NCI-H2196 (cell line): ENCODE measurements around the gene CADM1.

Source experiments
- DNase-seq: peaks from one replicate; lab custom pipeline; 2025; ENCODE audit not compliant: unreplicated experiment; lab: John Stamatoyannopoulos, UW

CADM1 gene

DNA sequence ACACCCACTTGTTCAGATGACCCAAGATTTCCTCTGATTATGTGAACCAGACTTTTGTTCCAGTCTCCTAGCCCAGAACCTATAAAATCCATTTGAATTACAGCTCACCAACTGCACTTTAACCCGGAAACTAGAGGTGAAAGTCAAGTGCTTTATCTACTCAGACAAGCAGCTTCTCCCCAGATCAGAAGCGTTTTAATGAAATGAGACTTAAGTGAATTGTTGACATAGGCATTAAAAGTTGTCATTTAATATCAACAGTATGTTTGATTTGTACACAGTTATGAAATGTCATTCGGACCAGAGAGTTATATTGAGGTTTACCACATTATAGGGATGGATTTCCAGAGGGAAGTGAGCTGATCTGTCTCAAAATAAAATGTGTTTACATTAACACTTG, 52.0 kb downstream of the CADM1 start:
- peak; percentile 48 for DNase-seq

DNA sequence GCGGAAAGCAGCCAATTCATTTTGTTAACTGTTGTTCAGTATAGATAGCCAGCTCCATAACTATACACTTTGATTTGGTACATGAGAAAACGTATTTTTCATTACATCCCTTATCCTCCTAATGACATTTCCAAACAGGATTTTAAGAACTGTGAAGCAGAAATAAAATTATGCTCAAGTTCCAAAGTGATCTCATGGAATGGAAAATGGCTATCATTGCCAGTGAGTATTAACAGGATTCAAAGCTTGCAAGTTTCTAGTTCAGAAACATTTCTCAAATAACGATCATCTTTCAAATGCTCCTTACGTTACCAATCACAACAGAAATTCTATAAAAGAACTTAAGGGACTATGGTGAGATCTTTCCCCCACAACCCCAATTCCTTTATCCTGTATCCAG, 53.7 kb downstream of the CADM1 start:
- no peak for DNase-seq

DNA sequence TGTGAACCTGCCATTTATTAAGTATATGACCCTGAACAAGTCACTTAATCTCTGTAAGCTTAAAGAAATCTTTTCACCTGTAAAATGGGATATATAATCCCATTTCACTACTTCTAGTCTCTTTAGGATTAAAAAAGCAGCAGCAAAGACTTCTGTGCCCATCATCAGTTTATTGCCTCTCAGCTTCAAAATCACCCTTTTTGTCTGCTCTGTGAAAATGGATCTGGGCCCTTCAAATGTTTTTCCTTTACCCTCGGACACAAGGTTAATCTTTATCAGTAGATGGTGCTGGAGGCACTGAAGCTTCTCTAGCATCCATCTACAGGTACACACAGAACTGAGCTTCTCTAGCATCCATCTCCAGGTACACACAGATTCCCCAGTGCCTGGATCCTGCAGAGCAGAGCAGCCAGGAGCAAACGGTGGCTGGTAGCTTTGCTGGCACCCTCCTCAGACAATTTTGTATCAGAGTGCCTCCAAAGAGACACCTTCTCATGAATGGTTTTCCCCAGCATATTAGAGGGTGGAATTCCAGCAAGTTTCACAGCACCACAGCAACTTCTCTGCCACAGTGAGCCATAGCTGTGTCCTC, 56.8 kb downstream of the CADM1 start:
- no peak for DNase-seq

DNA sequence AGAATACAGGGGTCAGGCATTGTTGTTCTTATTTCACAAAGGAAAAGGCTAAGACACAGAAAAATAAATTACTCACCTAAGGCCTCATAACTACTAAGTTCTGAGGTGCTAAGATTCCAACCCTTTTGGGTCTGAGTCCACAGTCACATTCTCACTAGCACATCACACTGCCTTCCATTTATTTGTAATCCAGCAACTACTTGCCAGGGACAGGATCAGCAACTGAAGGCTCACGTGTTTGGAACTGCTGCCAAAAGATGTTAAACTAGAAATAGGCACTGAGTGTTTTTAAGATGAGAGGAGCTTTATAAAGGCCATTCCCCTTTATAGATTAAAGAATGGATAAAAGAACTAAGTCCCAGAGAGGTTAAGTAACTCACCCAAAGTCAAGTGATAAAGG, 58.0 kb downstream of the CADM1 start:
- no peak for DNase-seq

DNA sequence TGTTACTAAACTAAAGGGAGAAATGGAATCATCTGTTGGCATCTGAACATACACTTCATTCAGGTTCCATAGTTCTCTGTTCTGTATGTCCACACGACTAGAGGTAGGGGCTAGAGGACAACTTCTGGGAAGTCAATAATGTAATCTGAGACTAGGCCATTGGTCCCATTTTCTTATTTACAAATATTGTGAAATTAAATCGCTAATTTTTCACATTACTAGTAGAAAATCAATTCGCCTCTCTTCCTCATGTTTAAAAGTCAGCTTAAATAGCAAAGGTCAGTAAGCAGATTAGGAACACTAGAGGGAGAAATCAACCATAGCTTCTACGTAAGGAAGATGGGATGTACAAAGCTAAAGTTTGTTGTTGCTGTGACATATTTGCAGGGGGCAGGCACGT, 59.7 kb downstream of the CADM1 start:
- no peak for DNase-seq

DNA sequence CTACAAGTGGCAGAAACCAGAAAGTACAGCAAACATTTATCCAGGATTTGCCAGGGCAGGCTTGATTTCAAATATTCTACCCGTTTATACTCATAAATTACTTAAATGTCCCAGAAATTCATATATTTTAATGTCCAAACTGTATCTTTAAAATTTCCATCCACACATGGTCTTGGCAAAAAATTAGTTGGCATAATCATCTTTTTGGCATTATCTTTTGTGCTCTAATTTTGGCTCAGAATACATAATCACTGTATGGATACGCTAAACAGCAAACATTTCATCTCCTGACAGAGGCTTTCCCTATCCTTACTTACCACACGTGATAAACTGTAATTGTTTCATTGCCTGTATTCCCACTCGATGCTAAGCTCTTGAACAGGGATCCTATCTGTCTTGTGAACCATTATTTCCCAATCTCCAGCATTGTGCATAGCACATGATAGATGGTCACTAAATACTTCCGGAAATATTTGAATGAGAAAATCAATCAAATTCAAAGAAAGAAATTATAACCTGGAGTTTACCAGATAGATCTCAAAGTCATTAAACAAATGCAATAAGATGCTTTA, 64.2 kb downstream of the CADM1 start:
- DNase-seq: no peak

DNA sequence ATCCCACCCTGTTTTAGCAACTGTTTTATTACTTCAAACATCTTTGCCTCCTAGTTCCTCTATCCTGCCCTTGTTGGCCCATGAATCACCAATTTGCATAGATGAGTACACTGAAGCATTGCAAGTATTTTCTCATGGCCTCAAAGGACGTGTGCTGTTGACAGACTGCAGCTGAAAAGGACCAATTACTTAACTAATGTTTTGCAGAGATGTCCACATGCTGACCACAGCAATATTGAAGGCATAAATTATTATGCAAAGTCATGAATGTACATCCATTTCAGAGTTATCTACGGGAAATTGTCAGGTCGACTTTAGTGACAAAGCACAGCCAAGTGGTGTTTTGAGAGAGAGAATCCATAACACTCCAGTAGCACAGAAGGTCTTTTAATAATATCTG, 64.8 kb downstream of the CADM1 start:
- DNase-seq: no peak

DNA sequence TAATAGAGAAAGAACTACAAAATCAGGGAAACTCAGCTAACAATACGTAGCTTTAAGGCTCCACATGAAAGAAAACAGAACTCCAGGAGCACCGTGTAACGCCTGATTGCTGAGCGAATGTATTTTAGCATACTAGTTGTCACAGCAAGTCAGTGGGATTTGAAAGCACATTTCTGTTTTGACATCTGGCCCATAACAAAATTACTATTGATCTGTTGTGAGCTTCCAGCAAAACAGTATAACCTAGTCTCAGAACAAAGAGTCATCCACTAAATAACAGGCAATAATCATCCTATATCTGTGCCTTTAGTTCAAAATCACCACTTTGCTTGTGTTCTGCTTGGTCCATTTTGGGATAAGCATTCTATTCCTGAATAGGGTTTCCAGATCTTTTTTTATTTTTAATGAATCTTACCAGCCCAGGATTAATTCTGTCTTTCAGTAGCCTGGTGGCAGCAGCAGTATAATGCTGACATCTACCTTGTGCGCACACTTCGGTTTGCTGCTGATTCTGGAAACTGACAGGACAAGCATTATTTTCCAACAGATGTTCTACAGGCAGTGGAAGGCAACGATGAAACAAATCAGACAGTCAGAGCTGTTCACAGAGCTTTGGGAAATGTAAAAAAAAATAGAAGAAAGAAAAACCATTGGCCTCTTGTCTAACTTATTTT, 66.2 kb downstream of the CADM1 start:
- DNase-seq: no peak

DNA sequence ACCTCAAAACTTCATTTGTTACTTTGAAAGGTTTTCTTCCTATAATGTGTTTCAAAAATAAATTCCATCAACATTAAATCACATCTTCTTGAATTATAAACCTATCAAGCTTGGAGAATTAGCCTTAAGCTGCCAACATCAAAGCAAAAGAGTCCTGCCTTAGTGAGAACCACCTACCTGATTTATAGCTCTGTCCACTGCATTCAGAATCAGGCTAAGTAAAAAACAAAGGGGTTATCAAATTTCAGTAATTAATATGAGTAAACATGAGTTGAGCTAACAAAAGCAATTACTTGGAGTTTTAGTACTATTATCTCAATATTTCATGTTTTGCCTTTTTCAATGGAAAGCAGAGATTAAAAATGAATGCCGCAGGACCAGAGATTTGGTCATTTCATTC, 73.9 kb downstream of the CADM1 start:
- no peak for DNase-seq

DNA sequence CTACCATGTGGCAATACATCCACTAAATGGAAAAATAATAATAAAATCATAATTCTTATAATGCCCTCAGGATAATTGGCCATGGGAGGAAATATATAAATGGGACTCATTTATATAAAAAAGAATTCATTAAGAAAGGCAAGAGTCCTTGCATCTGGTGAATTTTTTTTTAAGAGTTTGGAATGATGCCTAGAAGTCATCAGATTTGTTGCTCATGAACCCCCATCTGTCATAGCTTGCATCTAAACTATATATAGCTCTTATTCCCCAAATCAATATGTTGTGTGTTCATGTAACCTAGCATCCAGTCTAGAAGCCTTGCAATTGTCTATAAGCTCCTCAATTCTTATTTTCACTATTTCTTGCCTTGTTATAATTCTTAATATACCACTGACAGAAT, 75.9 kb downstream of the CADM1 start:
- no peak for DNase-seq

DNA sequence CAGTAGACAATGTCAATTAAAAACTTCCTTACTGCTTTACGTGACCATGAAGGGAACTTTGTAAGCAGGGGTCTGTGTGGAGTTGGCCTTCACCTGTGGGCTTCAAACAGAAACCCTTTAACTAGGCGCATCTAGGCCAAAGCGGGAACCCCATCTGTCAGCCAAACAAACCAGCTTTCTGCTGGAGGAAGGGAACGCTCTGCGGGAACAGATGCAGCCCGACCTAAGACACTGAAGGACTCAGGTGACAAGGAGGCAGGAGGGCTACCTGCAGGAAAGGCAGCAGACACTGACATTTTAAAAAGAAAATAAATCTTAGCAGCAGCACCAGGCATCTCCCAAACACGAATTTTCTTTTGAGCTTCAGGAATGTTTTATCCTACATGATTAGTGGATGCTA, 78.4 kb downstream of the CADM1 start:
- DNase-seq: no peak

DNA sequence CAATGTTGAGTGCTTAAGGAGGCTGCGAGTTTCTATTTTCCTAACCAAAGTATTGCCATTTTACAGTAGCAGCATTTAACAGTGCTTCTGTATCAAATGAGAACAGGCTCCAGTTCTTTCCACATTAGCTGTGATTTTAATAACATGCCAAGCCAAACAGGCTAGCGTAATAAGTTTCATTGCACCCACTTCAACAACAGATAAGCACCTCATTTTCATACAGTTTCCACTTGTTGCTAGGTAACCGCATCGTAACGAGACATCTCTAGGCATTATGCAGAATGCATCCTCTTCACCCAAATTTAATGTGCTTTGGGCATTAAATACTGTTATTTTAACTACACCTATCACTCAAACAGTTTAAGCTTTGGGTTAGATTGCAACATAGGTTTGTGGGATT, 79.0 kb downstream of the CADM1 start:
- DNase-seq: no peak

DNA sequence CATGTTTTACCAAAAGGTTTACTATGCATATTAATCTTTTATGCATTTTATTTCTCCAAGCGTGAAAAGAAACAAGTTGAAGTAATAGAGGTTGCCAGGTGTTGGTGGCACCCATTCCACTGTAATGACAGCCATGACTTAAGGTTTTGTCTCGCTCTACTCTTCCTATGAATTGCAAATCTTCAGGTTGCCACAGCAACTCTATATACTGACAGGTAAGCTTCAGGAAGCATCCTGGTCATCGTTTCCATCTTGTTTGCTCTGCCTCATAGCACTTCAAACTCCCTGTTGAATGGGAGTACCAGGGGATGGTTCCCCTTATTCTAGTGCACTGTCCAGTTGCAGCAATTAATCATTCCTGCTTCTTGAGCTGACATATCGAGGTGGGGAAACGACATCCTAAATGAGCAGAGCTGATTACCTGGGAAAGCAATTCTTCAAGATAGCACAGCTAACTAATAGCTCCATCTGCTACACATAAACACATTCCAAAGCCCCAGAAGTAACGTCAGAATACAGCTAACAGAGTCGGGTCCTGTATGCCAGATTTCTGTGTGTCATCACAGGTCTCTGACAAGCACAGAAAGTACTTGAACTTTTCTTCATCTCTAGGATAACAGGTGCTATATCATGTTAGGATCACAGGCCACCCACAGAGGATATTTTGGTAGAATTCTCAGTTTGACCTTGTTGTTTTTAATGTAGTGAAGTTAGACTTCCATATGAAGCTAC, 80.3 kb downstream of the CADM1 start:
- DNase-seq: no peak

DNA sequence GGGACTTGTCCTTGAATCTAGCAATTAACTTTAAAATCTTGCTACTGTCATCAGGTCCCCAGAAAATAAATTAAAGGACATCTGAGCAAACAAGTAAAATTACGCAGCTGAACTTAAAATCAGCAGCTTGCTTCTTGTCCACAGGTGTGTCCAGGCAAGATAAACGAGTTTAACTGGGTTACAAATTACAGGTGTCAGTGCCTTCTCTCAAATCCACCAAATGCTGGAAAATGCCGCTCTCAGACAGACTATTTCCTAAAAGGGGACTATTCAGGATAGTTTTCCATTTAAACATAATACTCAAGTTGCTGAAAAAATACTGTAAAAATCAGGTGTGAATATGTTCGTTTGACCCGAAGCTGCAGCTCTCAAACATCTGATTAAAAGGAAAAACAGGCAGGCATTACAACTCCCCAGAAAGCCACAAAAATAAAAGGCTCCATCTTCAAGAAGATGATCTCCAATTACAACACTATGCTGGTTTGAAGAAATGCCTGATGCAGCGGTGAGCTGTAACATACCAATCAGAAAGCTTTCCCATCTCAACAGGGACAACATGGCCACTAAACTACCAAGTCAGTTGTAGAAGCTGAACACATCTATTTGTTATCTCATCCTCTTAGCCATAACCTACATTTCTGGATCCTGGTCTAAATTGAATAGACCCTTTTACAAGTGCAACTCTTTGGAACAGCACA, 82.1 kb downstream of the CADM1 start:
- no peak for DNase-seq

DNA sequence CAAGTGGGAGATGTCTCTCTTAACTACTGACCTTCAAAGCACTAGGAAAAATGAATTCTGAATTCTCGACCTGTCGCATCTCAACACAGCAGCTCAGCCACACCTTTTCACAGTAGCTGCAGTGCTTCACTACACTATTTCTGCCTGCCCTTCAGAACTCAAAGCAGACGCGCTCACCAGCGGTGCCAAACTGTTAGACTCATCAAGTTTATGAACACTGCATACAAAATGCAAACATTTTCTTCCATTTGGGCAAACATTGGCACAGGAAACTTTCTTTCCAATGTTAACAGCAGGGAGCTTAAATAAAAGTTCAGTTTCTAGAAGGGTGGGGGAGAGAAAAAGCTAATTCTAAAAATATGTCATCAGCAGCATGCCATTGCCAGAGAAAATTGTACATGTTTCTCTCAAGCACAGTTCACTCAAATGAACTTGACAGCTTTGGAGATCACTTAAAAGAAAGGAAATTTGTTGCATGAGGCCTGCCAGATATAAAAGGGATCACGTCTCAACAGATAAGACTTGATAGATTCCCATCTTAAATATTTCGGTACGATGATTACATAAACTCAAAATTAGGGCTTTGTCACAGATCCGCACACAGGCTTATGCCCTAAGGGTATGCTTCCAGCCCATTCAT, 82.7 kb downstream of the CADM1 start:
- no peak for DNase-seq

DNA sequence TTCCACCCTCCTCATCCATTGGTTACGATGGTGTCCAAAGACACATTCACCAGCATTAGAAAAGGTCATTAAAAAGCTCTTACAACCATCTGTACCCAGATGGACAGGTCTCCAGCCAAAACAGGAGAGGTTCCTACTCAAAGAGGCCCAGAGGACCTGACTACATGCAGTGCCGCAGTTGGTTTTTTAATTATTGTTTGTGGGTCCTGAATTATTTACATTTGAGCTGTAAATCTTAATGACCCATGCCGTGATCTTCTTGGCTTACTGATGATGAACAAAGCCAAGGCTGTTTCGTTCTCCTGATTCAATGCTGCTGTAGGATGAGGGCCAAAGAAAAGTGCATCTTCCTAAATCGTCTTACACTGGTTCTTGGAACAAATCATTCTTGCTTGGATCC, 83.7 kb downstream of the CADM1 start:
- DNase-seq: peak; percentile 67

DNA sequence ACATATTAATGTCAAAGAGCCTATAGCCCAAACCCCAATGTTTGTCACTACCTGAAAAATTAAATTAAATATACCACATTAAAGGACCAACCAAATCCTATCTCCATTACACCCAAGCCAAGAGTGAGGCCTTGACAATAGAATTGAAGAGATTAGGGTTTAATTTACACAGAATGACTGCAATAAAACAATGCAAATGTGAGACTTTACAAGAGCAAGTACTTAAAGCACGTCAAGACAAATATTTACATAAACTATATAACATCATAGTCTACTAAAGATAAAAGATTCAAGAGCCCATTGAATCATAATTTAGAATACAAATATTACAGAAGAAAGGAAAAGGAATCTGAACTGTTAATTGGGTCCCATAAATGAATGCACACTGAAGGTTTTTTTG, 85.6 kb downstream of the CADM1 start:
- no peak for DNase-seq

DNA sequence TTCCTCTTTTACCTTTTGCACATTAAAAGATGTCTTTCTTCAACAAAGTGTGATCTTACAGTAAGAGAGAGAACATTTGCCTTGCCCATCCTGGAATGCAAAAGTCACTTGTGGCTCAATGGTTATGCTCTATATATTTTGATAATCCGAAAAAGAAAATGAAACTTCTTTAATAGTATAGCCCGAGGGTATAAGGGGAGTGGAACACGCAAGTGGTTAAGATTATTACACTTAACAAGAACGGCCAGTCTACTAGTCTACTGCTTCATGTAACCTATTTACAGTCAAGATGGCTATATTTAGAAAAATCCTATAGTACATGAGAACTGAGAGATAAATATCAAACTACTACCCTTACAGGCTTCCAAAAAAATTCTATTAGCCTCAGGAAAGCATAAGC, 86.1 kb downstream of the CADM1 start:
- no peak for DNase-seq

DNA sequence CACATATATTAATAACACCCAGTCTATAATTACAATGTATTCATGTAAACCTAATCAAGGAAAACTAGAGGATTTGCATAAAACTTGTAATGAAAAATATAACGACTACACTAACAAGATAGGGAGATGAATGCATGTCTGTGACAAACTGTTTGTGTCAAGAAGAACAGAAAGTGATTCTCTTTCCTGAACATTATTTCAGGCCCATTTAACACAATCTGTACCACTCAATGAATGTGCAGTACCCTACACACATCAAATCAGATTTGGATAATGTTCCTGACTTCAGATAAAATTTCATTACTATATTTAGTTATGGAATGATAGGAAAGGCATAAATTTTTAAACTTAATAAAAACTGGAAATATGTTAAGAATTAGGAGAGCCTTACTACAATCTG, 93.1 kb downstream of the CADM1 start:
- DNase-seq: no peak

DNA sequence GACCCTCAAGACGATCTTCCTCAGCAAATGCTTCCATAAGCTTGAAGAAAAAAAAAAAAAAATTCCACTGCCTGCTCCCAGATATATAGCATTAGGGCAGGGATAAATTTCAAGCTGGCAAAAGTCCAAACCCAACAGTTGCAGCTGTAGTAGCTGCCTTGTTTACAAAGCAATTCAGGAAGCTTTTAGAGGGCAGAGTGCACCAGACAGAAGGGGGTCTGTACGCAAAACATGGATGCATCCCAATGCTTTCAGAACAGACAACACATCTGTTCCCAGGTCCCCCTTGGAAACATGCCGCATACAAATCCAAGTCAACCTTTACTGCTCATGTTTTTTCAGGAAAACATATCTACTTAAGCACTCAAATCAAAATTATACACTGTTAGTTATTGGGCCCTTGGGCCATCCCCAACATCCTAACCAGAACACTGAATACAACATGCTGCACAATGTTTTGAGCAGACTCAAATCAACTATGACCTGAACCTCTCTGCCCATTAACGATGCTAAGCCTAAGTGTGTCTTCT, 94.5 kb downstream of the CADM1 start:
- peak; percentile 72 for DNase-seq

DNA sequence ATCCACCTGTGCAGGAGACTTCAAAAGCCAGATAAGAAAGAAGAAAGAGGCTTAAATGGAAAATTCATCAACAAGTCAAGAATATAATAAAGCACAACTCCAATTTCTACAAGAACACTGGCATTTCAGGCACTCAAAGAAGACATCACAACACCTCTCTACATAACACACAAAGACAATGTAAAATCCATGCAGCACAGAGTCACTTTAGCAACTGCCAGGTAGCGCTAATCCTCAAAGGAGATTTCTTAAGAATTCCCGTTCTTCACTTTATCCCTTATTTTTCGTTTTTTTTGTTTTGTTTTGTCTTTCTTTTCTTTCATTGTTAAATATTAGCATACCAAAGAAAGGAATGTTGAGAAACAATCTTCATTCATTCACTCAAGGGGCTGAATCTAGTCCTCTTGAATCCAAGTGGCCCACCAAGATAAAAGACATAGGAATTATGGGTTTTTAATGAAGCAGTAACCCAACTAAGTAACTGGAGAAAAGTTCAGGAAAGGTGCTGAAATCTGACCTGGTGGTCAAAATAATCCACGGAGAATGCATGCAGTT, 95.0 kb downstream of the CADM1 start:
- no peak for DNase-seq
